Right lung (tissue), 5 donors: ENCODE measurements around the gene BAG3. TPM values are rescaled to one million over a fixed set of nuclear protein-coding genes. Genes with fewer than 3 reads are reported as not detected.
"Not testable (repeated sequence)": the region's sequence is repeated elsewhere in the genome, so short reads cannot be mapped to it uniquely, and the experiment has no call there.

ENCODE experiments used
- DNase-seq, 2 donors: peaks; one replicate each; pipeline ENCODE4 v3.0.0-alpha.2; 2013
- polyA plus RNA-seq, 5 donors: library from polyadenylated mRNA; unstranded; fragments of 120-200 nt; gene quantifications; one replicate each; pipeline versions ENCODE4 v1.2.1 to v1.2.3, GENCODE V29; 2013; ENCODE audit warnings: inconsistent platforms in 1 of 5, low replicate concordance in 1 of 5; ENCODE audit not compliant: insufficient read length in 5 of 5, insufficient read depth in 1 of 5

Gene BAG3
- polyA plus RNA-seq, 5 donors, result 13.7 to 23.4 (median 16.6) TPM

GRCh38 chr10:119637631-119638030, 13.5 kb upstream of the BAG3 start:
- DNase-seq, result no peak

GRCh38 chr10:119638982-119639381, 12.2 kb upstream of the BAG3 start:
- no peak for DNase-seq

- DNase-seq, result no peak
Observed at GRCh38 chr10:119640384-119640783, 10.8 kb upstream of the BAG3 start.

GRCh38 chr10:119640875-119641526, 10.2 kb upstream of the BAG3 start:
- no peak for DNase-seq

GRCh38 chr10:119642556-119643111, 8.5 kb upstream of the BAG3 start:
- no peak for DNase-seq

- no peak for DNase-seq
Observed at GRCh38 chr10:119643306-119644204, 7.6 kb upstream of the BAG3 start.

- no peak for DNase-seq
Observed at GRCh38 chr10:119644205-119644814, 6.9 kb upstream of the BAG3 start.

- no peak for DNase-seq
Observed at GRCh38 chr10:119644994-119645393, 6.2 kb upstream of the BAG3 start.

GRCh38 chr10:119650062-119650461, 1.1 kb upstream of the BAG3 start:
- no peak for DNase-seq

GRCh38 chr10:119651514-119652360, 557 bp downstream of the BAG3 start:
- peak in 1 of 2 donors; percentile 40 for DNase-seq

- DNase-seq, result peak; percentile 39 to 66
Observed at GRCh38 chr10:119652361-119652730, 1.2 kb downstream of the BAG3 start.

GRCh38 chr10:119653209-119653608, 2.0 kb downstream of the BAG3 start:
- DNase-seq, result no peak

- no peak for DNase-seq
Observed at GRCh38 chr10:119653916-119654315, 2.7 kb downstream of the BAG3 start.

GRCh38 chr10:119654540-119654939, 3.4 kb downstream of the BAG3 start:
- DNase-seq, result no peak

- no peak for DNase-seq
Observed at GRCh38 chr10:119655566-119656001, 4.4 kb downstream of the BAG3 start.

GRCh38 chr10:119656760-119657159, 5.6 kb downstream of the BAG3 start:
- no peak for DNase-seq

GRCh38 chr10:119657725-119658124, 6.5 kb downstream of the BAG3 start:
- no peak for DNase-seq

- no peak for DNase-seq
Observed at GRCh38 chr10:119658274-119658673, 7.1 kb downstream of the BAG3 start.

- DNase-seq, result no peak
Observed at GRCh38 chr10:119659951-119660350, 8.8 kb downstream of the BAG3 start.

GRCh38 chr10:119662076-119662605, 11.0 kb downstream of the BAG3 start:
- not testable (repeated sequence) for DNase-seq
